Large intestine (tissue), 3 donors: Measurements from ENCODE around the gene CD59. TPM values are rescaled to one million over a fixed set of nuclear protein-coding genes. Genes with fewer than 3 reads are reported as not detected.
"Not testable (repeated sequence)": the region's sequence is repeated elsewhere in the genome, so short reads cannot be mapped to it uniquely, and the experiment has no call there.

Experiments used
- DNase-seq, 2 donors: peaks; one replicate each; pipeline versions ENCODE4 v3.0.0 to v3.0.0-alpha.2; 2013
- H3K27ac ChIP-seq: one replicate; pipeline ENCODE4 v1.5.1; 2013; ENCODE audit warnings: low read length
- H3K27me3 ChIP-seq: 2 replicates; pipeline ENCODE4 v1.6.1; 2013; ENCODE audit warnings: low read length; ENCODE audit not compliant: control insufficient read depth, insufficient read depth
- H3K36me3 ChIP-seq: 2 replicates; pipeline ENCODE4 v1.6.1; 2013; ENCODE audit warnings: low read length; ENCODE audit not compliant: control insufficient read depth, insufficient read depth
- H3K4me1 ChIP-seq: one replicate; pipeline ENCODE4 v1.6.1; 2013; ENCODE audit warnings: low read length; ENCODE audit not compliant: control insufficient read depth, insufficient read depth
- H3K4me3 ChIP-seq: one replicate; pipeline ENCODE4 v1.5.1; 2013; ENCODE audit warnings: low read length
- H3K9me3 ChIP-seq: one replicate; pipeline ENCODE4 v1.6.1; 2013; ENCODE audit warnings: mild to moderate bottlenecking, low read depth, low read length, moderate library complexity; ENCODE audit not compliant: control insufficient read depth
- WGBS: methylation state at CpG from one replicate; pipeline ENCODE4 v1.1.5; 2013; ENCODE audit warnings: low lambda C conversion rate; ENCODE audit not compliant: insufficient coverage; 5-methylcytosine and 5-hydroxymethylcytosine counted together
- polyA plus RNA-seq: library from polyadenylated mRNA; unstranded; fragments of 120-200 nt; gene quantifications from one replicate; pipeline ENCODE4 v1.2.1, GENCODE V29; 2013

CD59 gene
- polyA plus RNA-seq, 1 donor, result 121 TPM

DNA sequence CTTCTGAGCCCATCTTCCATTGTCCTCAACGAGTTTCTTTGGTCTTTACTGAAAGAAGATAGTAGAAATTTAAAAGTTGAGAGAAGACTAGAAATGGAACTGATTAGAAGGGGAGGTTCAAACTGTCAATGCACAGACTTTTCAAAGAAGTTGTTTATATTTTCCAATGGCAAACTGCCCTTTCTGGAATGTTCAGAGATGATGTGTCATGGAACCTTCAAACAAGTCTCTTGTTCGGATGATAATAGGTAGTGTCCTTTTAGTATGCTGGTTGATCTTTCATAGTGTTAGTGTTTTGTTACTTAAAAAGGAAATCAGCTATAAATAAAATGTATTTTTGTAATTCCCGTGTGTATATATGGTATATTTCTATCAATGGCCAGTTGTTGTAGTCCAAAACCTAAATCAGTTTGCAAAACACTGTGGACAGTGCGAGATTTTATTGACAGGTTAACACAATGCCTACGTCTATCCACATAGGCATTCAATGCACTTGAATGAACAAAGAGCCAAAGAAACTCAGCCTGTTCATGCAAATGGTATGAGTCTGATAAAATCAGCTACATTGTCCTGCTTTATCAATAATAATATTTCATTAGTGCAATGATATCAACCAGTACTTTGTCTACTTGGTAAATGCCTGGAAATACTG, 66.5 kb downstream of the CD59 start:
- DNase-seq, result no peak
- no CpG with 5 or more reads among the region's 5 CpGs for WGBS
- Histone ChIP-seq H3K9me3 (peaks cover 3% of the 10 kb centered on the region), H3K27ac (no peak overlapping the region), H3K36me3 (no peaks in the 10 kb centered on the region), H3K27me3 (no peaks in the 10 kb centered on the region), H3K4me1 (no peaks in the 10 kb centered on the region), H3K4me3 (no peak overlapping the region)

DNA sequence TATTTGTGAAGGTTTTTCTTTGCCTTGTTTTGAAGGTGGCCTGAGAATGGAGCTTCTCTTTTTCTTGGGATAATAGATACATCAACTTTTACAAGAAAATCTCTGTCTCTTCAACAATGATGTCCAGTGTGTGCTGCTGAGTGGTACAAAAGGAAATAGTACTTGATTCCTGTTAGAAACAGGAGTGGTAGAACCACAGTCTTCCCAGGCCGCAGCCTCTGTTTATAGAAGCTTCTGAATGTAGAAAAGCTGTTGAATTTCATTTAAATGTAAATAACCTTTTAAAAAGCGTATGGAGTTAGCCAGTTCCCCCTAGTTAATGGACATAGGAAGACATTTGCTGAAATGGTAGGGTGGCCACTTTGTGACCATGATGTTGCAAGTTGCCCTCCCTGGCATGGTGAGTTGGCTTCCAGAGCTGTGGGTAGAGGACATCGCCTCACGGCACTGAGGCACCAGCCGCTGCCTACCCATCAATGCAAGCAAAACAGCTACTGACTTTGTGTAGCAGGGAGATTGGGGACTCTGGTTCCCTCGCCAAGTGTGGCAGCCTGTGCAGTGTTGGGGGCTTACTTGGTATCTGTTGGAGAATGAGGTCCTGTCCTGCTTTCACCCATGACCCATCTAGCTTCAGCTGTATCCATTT, 67.1 kb downstream of the CD59 start:
- Histone ChIP-seq H3K9me3 (peaks cover 3% of the 10 kb centered on the region), H3K27me3 (no peaks in the 10 kb centered on the region), H3K27ac (no peak overlapping the region), H3K4me3 (no peak overlapping the region), H3K36me3 (no peaks in the 10 kb centered on the region), H3K4me1 (no peaks in the 10 kb centered on the region)
- 80% methylated on average over 1 of the region's 6 CpGs for WGBS
- no peak for DNase-seq

DNA sequence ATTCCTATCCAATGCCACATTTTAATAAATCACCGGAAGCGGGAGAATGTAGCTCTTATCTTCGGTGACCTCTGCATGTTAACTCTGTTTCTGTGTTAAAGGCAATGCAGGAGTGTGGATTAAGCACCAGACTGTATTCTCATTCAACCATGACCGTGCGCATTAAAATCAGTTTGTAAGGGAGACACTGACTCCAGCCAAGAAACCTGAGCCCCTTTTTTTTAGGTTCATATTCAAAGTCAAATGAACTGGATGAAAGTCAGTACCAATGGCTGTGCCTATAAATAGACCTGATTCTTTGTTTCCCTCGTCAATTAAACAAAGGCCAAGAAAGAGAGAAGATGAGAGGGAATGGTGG, 67.8 kb downstream of the CD59 start:
- no peaks in the 10 kb centered on the region for H3K36me3 ChIP-seq
- WGBS, result 80% methylated on average over 2 of the region's 6 CpGs
- H3K4me1 ChIP-seq, result no peaks in the 10 kb centered on the region
- H3K4me3 ChIP-seq, result no peak overlapping the region
- DNase-seq, result no peak
- H3K27ac ChIP-seq, result no peak overlapping the region
- H3K27me3 ChIP-seq, result no peaks in the 10 kb centered on the region
- H3K9me3 ChIP-seq, result peaks cover 3% of the 10 kb centered on the region

DNA sequence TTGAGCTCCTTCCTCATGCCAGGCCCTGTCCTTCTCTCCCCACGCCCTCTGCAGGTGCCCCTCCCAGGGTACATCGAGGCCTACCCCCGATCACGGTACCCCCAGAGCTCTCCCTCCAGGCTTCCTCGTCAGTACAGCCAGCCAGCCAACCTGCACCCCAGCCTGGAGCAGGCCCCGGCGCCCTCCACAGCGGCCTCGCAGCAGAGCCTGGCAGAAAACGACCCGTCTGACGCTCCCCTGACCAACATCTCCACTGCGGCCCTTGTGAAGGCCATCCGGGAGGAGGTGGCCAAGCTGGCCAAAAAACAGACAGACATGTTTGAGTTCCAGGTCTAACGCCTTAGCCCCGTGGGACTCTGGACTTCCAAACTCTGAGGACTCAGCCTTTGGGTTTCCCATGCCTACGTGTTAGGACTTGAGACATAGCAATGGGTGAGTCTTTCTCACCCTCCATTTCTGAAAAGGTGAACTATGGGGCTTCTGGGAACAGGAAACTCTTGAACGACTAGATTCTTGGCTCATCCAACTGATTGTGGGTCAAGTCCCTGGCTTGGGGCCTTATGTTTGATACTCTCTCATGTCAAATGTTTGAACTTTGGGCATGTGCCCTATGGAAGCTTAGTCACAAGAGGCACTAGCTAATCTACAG, 68.3 kb downstream of the CD59 start:
- DNase-seq, result no peak
- no peaks in the 10 kb centered on the region for H3K27me3 ChIP-seq
- no peaks in the 10 kb centered on the region for H3K36me3 ChIP-seq
- no peak overlapping the region for H3K4me3 ChIP-seq
- no peak overlapping the region for H3K27ac ChIP-seq
- H3K4me1 ChIP-seq, result no peaks in the 10 kb centered on the region
- WGBS, result 83% methylated on average over 1 of the region's 18 CpGs
- H3K9me3 ChIP-seq, result peaks cover 3% of the 10 kb centered on the region

DNA sequence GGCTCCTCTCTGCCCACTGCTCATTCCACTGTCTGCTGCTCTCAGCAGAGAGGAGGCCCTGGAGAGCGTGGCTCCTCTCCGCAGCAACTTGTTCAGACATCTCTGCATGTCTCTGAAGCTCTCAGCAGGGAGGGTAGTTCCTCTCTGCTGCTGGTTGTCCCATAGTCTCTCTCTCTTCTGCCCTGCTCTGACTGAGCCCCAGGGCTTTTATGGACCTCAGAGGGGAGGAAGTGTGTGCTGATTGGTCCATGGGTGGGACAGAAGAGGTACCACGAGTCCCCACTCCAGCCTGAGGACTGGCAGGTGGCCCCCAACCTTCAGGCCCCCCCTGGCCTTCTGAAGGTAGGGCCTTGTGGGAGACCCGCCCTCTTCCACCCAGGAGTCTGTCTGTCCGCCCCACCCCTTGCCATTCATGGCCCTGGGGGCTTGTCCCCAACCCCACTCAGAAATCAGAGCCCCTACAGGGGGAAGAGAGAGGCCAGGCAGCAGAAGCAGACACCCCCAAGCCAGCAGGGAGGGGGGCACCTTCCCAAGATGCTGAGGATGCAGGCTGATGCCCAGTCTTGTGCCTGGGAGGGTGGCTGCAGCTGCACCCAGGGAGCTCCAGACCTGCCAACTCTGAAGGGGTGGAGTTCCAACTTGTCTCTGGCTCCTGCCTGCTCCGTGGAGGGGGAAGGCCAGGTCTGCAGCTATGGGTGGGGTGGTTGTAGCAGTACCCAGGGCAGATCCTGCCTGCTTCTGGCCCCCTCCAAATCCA, 70.7 kb downstream of the CD59 start:
- Histone ChIP-seq H3K36me3 (no peaks in the 10 kb centered on the region), H3K27me3 (no peaks in the 10 kb centered on the region), H3K4me1 (no peaks in the 10 kb centered on the region), H3K27ac (no peak overlapping the region), H3K4me3 (no peak overlapping the region), H3K9me3 (peaks cover 3% of the 10 kb centered on the region)
- no peak for DNase-seq
- no CpG with 5 or more reads among the region's 6 CpGs for WGBS

DNA sequence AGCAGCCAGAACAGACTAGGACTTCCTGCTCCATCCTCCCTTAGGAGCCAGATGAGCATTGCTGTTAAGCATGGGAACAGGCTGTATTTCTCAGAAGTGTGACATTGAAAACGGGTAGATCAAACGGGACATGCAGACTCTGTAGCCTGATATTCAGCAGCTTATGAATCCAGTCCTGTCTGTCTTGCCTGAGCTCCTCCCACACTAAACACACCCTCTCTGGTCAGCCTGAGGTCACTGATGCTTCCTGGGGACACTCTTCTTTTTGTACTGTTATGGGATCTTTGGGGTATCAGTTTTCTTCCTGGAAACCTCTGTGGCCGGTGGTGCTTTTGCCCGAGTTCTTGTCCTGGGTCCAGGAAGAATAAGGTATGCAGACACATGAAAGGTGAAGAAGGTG, 71.4 kb downstream of the CD59 start:
- Histone ChIP-seq H3K36me3 (no peaks in the 10 kb centered on the region), H3K27ac (no peak overlapping the region), H3K27me3 (no peaks in the 10 kb centered on the region), H3K4me3 (no peak overlapping the region), H3K4me1 (no peaks in the 10 kb centered on the region), H3K9me3 (peaks cover 3% of the 10 kb centered on the region)
- no CpG with 5 or more reads among the region's 4 CpGs for WGBS
- DNase-seq, result no peak

DNA sequence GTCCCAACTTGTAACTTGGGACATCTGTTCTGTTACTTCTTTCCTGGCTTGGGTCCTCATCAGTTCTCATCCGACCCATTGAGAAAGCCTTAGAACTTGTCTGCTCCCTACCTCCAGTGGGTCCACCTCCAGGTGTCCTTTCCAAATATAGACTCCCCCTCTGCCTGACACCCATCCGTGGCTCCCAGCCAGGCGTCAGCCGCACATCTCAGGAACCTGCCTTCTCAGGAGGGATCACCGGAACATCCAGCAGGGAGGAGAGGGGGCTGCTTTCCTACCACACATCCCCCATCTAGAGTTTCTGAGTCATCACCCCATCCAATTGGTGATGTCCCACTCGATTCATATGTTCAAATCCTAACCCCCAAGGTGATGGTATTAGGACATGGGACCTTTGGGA, 72.1 kb downstream of the CD59 start:
- H3K4me3 ChIP-seq, result no peak overlapping the region
- no CpG with 5 or more reads among the region's 6 CpGs for WGBS
- no peak overlapping the region for H3K27ac ChIP-seq
- H3K9me3 ChIP-seq, result peaks cover 3% of the 10 kb centered on the region
- H3K4me1 ChIP-seq, result no peaks in the 10 kb centered on the region
- no peaks in the 10 kb centered on the region for H3K36me3 ChIP-seq
- no peaks in the 10 kb centered on the region for H3K27me3 ChIP-seq
- DNase-seq, result no peak

DNA sequence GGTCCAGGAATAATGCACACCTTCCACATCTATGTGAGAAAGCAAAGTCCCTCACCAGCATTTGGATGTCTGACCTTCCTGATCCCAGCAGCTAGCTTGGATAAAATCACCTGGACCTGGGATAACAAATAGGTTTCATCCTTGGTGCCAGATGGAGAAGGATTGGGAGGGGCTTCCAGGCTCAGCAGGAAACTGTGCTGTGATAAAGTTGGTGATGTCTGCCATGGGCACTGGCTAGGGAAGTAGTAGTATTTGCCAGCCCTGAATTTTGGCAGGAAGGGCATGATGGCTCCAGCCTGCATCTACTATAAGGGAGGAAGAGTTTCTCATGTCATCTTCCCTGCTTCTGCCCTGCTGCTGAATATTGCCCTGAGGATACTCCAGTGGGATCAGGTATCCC, 73.1 kb downstream of the CD59 start:
- DNase-seq, result no peak

DNA sequence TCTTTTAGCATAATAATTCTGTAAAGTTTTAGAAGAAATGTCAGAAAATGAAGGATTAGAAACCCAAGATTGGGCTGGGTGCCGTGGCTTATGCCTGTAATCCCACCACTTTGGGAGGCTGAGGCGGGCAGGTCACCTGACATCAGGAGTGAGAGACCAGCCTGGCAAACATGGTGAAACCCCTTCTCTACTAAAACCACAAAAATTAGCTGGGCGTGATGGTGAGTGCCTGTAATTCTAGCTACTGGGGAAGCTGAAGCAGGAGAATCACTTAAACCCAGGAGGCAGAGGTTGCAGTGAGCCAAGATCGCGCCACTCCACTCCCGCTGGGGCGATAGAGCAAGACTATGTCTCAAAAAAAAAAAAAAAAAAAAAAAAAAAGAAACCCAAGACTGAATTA, 74.7 kb downstream of the CD59 start:
- H3K4me1 ChIP-seq, H3K9me3 ChIP-seq, H3K27me3 ChIP-seq, H3K36me3 ChIP-seq, DNase-seq, H3K4me3 ChIP-seq, H3K27ac ChIP-seq: not testable (repeated sequence)
- no CpG with 5 or more reads among the region's 7 CpGs for WGBS

More for the DNA sequence above, 73.1 kb downstream of the CD59 start:
- H3K27me3 ChIP-seq, result no peaks in the 10 kb centered on the region
- H3K9me3 ChIP-seq, result peaks cover 3% of the 10 kb centered on the region
- no peak overlapping the region for H3K27ac ChIP-seq
- H3K4me1 ChIP-seq, result no peaks in the 10 kb centered on the region
- no peaks in the 10 kb centered on the region for H3K36me3 ChIP-seq
- no peak overlapping the region for H3K4me3 ChIP-seq

DNA sequence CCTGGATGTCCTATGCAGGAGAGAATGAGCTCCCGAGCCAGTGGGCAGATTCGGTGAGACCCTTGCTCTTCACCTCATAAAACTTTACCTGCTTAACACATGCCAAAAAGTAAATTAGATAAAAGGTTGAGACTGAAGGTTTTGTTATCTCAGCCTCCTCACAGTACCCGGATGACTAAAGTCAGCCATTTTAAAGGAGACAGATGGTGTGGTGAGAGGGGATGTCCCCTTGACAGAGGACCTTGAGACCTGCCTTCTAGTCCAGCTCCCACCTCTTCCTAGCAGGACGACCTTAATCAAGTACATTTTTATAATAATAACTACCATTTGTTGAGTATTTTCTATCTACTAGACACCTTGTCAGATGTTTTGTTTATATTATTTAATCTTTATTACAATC, 75.3 kb downstream of the CD59 start:
- no peaks in the 10 kb centered on the region for H3K27me3 ChIP-seq
- H3K27ac ChIP-seq, result no peak overlapping the region
- DNase-seq, result no peak
- WGBS, result 100% methylated on average over 1 of the region's 4 CpGs
- no peak overlapping the region for H3K4me3 ChIP-seq
- no peaks in the 10 kb centered on the region for H3K4me1 ChIP-seq
- H3K9me3 ChIP-seq, result no peaks in the 10 kb centered on the region
- no peaks in the 10 kb centered on the region for H3K36me3 ChIP-seq
